ENCODE results near the gene C2CD4D.
"Not testable (repeated sequence)": the region's sequence is repeated elsewhere in the genome, so short reads cannot be mapped to it uniquely, and the experiment has no call there.

Gene C2CD4D

DNA sequence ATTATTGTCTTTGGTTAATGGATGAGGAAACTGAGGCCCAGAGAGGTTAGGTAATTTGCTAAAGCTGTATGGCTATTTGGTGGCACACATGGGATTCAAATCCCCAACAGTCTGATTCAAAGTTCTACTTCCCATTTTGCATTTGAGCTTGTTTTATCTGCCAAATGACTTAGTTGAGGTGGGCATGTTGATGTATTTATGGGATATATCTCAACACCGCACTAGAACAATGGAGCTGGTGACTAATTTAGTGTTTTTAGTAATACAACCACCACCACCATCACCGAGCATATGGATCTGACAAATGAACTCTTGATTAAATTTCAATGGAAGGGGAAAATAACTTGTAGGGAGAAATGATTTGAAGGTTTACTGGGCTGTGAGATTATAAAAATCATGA, 42.8 kb upstream of the C2CD4D start:
- TF ChIP-seq, protein P1, sequence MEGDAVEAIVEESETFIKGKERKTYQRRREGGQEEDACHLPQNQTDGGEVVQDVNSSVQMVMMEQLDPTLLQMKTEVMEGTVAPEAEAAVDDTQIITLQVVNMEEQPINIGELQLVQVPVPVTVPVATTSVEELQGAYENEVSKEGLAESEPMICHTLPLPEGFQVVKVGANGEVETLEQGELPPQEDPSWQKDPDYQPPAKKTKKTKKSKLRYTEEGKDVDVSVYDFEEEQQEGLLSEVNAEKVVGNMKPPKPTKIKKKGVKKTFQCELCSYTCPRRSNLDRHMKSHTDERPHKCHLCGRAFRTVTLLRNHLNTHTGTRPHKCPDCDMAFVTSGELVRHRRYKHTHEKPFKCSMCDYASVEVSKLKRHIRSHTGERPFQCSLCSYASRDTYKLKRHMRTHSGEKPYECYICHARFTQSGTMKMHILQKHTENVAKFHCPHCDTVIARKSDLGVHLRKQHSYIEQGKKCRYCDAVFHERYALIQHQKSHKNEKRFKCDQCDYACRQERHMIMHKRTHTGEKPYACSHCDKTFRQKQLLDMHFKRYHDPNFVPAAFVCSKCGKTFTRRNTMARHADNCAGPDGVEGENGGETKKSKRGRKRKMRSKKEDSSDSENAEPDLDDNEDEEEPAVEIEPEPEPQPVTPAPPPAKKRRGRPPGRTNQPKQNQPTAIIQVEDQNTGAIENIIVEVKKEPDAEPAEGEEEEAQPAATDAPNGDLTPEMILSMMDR (IDR thresholded peaks at IDR 0.05; ENCODE audit: control extremely low read depth, extremely low read depth, low read depth, missing control alignments): no peak
- POLR2A ChIA-PET: no interaction called here
- CTCF ChIA-PET: interaction anchor here (0.9 to 2.3 kb wide), 9 partner anchors 8 to 349 kb away, joined by 3 to 12 read pairs (median 5); partner anchors contain the start of gene THEM4
- no peak for DNase-seq (ENCODE audit: extremely low spot score)

DNA sequence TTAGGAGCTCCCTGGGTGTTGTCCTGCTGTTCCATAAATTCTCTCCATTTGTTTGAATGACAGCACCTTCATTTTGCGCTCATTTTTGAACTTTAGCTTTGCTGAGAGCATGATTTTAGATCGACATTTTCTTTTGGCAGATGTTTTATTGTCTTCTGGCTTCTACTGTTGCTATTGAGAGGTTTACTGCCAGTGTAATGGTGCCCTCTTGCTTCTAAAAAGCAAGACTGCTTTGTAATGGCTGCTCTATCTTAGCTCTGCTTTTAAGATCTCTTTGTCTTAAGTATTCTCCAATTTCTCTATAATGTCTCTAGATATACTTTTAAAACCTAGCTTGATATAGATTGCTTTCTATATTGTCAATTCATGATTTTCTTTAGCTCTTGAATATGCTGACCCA, 41.9 kb upstream of the C2CD4D start:
- POLR2A ChIA-PET: no interaction called here
- DNase-seq (ENCODE audit: extremely low spot score): no peak
- TF ChIP-seq, protein P1 (IDR thresholded peaks at IDR 0.05; ENCODE audit: control extremely low read depth, extremely low read depth, low read depth, missing control alignments): peak; percentile 2
- CTCF ChIA-PET: interaction anchor here (0.9 to 2.3 kb wide), 10 partner anchors 9 to 348 kb away, joined by 3 to 12 read pairs (median 4); partner anchors contain the start of gene THEM4

DNA sequence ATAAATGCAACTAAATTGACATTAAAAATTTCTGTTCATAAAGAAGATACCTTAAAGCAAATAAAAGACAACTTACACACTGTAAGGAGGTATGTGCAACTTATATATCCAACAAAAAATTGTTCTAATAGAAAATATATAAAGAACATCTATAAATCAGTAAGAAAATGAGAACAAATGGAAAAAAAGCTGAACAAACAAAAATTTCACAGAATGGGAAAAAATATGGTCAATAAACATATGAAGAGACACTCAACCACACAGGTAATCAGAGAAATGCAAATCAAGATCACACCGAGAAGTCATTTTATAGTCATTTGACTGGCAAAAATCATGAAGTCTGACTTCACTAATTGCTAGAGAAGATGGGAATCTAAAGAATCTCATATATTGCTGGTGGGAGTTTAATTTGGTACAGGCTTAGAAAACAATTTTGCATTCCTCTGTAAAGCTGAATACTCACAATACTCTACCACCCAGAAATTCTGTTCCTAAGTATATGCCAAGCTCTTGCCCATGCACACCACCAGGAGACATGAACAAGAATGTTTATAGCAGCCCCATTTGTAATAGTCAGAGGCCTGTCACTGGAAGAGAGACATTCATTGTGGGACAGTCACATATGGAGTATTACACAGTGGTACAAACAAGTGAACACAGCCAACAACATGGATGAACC, 35.9 kb upstream of the C2CD4D start:
- TF ChIP-seq, protein P1 (IDR thresholded peaks at IDR 0.05; ENCODE audit: control extremely low read depth, extremely low read depth, low read depth, missing control alignments): no peak
- CTCF ChIA-PET: interaction anchor here (1.1 to 1.2 kb wide), 3 partner anchors 11 to 18 kb away, joined by 3 to 4 read pairs (median 4); no protein-coding TSS in a partner anchor
- POLR2A ChIA-PET: no interaction called here

DNA sequence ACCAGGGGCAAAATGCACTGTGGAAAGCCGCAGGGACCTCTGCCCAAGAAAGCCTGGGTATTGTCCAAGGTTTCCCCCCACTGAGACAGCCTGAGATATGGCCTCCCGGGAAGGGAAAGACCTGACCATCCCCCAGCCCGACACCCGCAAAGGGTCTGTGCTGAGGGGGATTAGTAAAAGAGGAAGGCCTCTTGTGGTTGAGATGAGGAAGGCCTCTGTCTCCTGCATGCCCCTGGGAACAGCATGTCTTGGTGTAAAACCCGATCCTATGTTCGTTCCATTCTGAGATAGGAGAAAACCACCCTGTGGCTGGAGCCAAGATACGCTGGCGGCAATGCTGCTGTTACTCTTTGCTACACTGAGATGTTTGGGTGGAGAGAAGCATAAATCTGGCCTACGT, 33.2 kb upstream of the C2CD4D start:
- POLR2A ChIA-PET; CTCF ChIA-PET; DNase-seq (ENCODE audit: extremely low spot score): not testable (repeated sequence)

More for the DNA sequence above, 35.9 kb upstream of the C2CD4D start:
- no peak for DNase-seq (ENCODE audit: extremely low spot score)

DNA sequence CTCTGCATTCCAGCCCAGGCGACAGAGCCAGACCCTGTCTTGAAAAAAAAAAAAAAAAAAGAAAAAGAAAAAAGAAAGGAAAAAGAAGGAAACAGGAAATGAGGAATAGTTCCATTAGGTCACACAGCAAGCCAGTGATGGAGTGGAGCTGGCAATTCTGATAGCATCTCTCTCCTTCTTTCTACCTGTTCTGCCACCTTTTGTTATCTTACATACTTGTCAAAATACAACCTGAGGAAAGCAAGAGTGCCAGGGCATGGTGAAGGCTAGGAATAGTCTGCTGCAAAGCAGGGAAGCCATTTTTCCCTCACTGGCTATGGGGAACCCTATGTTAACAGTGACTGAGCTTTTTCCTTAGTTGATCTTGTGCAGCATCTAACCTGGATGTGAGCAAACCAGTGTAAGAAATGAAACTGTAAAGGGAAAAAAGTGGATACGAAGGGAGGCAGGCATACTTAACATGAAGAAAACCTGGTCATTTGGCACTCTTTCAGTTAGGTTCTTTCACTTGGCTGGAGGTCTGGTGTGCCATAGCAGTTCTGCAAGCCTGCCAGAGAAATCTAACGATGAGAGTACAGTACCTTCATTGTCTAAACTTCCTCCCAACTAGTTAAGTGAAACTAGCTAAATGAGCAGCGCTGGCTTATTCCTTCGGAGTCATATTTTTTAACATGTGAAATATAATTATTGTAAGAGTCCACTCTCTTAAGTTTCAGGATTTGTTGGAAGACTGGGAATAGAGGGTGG, 31.8 kb upstream of the C2CD4D start:
- CTCF ChIA-PET: interaction anchor here (1.1 to 1.6 kb wide), 2 partner anchors 10 to 13 kb away, joined by 3 to 5 read pairs; no protein-coding TSS in a partner anchor
- DNase-seq (ENCODE audit: extremely low spot score): no peak
- POLR2A ChIA-PET: interaction anchor here (0.7 kb wide), 1 partner anchor 30 kb away, joined by 9 read pairs; no protein-coding TSS in a partner anchor
- TF ChIP-seq, protein P1 (IDR thresholded peaks at IDR 0.05; ENCODE audit: control extremely low read depth, extremely low read depth, low read depth, missing control alignments): no peak

DNA sequence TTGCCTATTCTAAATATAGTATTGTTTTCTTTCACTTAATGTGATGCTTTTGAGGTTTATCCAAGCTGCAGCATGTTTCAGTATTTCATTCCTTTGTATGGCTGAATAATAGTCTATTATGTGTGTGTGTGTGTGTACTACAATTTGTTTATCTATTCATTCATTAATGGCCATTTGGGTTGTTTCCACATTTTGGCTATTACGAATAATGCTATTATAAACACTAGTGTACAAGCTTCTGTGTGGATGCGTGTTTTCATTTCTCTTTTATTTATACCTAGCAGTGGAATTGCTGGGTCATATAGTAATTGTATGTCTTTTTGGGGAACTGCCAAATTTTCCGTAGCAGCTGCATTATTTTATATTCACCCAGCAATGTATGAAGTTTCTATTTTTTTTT, 28.9 kb upstream of the C2CD4D start:
- DNase-seq (ENCODE audit: extremely low spot score): no peak
- CTCF ChIA-PET: no interaction called here
- POLR2A ChIA-PET: no interaction called here
- TF ChIP-seq, protein P1 (IDR thresholded peaks at IDR 0.05; ENCODE audit: control extremely low read depth, extremely low read depth, low read depth, missing control alignments): no peak

Data from GM10248 (cell line).